Measurements from ENCODE around the gene PLPP7. TPM values are rescaled to one million over a fixed set of nuclear protein-coding genes. Genes with fewer than 3 reads are reported as not detected.
"Not testable (repeated sequence)": the region's sequence is repeated elsewhere in the genome, so short reads cannot be mapped to it uniquely, and the experiment has no call there.

PLPP7 gene
- total RNA-seq, 1 experiment from 2014 or later, result 0.19 TPM

DNA sequence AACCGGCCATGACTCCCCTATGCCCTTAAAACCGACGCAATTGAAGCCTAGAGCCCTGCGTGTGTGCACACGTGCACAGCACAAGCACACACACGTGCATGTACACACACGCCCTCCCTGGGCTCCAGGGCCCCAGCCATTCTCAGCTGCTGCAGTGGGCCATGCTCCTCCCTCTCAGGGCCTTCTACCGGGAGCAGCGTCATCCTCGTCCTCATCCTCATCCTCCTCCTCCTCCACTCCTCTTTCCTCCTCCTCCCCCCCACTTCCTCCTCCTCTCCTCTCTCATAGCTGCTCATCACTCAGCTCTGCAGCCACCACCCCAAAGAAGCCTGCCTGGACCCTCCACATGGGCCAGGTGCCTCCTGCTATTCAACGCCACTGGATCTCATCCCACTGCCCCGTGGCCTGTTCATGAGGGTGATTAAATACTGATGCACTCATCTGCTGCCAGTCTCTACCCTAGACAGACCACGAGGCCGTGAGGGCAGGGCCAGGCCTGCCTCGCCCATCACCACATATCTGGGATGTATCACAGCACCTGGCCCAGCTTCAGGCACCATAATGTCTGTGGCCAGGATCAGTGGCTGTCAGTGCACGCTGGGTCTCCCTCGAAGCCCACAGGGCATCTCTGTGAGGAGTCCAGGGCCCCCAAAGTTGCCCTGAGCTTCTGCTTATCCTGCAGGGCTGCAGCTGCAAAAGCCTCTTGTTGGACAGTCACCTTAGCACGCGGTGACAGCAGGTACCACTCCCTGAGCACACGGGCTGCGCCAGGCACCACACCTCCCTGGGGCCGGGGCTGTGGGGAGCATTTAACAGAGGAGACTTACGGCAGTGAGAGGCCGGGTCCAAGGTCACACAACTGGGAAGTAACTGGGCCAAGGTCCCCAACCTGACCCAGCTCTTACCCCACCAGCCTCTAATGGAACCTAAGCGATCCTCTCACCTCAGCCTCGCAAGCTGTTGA, 23.0 kb upstream of the PLPP7 start:
- no peak for DNase-seq (ENCODE audit: low spot score)

DNA sequence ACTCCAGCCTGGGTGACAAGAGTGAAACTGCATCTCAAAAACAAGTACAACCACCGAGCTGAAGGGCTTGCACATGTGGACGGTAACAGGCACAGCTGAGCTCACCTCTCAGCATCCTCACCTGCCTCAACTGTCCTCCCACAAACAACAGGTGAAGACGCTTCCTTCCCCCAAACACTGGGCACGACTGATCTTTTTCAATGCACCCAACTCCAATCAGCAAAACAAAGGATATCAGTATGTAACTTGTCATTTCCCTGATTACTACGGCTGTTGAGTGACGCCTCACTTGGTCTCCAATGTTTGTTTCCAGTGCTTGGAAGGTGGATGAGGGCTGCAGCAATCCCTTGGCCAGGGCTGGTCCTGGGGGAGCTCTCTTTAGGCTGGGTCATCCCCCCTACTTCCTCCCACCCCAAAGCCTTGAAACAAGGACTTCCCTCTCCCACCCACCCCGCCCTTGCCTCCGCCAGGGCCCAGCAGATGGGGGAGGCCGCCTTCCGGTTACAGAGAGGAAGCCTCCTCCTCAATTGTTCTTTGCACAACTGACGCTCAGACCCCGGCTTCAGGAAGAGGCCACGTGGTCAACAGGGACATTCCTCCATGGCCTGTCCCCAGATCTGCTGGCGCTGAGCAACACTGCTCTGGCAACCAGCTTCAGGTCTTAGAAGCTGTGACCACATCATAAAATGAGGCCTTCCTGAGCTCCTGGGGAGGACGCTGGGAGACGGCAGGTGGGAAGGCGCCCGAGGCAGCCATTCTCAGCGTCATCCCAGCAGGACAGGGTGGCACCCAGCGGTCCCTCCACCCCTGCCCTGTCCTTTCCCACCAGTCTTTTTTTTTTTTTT, 19.1 kb upstream of the PLPP7 start:
- DNase-seq (ENCODE audit: low spot score), result no peak

DNA sequence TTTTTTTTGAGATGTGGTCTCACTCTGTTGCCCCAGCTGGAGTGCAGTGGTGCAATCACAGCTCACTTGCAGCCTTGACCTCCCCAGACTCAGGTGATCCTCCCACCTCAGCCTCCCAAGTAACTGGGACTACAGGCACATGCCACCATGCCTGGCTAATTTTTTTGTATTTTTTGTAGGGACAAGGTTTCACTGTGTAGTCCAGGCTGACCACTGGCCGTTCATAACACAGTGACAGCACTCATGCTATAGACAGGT, 18.6 kb upstream of the PLPP7 start:
- DNase-seq (ENCODE audit: low spot score), result not testable (repeated sequence)

- DNase-seq (ENCODE audit: low spot score), result no peak
These were observed 18.0 kb upstream of the PLPP7 start for GRCh38 chr9:131271506-131271931.

DNA sequence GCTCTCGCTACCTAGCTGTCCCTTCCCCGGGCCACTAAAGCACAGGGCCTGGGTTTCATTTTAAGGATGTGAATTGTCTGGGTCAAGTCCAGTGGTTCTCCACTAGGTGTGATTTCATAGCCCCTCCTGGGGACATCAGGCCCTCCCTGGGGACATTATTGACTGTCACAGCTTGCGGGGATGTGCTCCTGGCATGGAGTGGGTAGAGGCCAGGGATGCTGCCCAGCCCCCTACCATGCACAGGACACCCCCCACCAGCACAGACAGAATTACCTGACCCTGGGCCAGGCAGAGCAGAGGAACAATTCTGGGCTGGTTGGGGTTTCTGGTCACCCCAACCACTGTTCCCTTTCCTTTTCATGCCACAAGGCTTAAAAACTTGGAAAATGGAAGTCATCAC, 17.3 kb upstream of the PLPP7 start:
- no peak for DNase-seq (ENCODE audit: low spot score)

- DNase-seq (ENCODE audit: low spot score), result no peak
These were observed 16.2 kb upstream of the PLPP7 start for GRCh38 chr9:131273146-131273855.

GRCh38 chr9:131273856-131274673, 15.5 kb upstream of the PLPP7 start:
- DNase-seq (ENCODE audit: low spot score), result no peak

DNA sequence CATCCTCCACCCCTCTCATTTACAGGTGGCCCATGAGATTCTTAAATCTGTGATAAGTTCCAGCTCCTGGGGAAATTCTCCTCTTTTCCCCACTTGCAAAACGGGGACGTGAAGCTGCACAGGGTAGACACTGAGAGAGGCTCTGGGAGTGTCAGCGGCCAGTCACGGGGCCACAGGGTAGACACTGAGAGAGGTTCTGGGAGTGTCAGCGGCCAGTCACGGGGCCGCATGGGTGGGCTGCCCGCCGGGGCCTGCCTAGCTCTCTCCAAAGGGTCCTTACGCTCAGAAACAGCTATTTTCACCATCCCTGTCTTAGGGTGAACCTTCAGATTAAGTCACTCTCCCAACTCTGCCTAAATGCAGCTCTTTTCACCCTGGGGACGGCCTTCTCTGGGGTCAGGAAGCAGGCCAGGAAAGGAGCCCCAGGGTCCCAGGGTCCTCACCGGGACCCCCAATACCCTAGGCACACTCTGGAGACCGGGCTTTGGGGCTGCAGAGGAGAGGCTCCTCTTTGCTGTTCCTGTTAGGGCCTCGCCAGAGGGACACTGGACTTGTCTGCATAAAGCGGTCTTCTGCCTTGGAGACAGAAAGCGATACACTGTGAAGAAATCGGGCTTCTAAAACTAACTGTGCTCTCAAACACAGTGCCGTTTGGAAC, 14.7 kb upstream of the PLPP7 start:
- no peak for DNase-seq (ENCODE audit: low spot score)

GRCh38 chr9:131275332-131276093, 14.0 kb upstream of the PLPP7 start:
- no peak for DNase-seq (ENCODE audit: low spot score)

- no peak for DNase-seq (ENCODE audit: low spot score)
These were observed 13.2 kb upstream of the PLPP7 start, which contains the start of gene FAM78A for GRCh38 chr9:131276094-131276888. Gene FAM78A, minus strand, starts transcription at chr9:131276510. Its CDS starts 331 bp downstream, at chr9:131276179.

DNA sequence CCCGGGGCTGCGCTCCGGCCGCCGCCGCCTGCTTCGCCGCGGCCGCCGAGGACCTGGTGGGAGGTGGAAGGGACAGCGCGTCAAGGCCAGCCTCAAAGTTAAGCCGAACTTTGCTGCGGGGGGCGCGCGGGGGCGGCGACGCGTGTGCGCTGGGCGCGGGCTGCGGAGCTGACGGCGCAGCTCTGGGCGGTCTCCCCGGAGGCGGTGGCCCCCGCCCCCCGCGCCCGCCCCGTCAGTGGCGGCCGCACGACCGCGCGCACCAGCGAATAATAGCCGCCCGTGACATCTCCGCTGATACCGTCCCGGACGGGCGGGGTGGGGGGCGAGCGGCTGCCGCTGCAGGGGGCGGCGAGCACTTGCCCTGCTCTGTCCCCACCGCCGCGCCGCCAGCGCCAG, 12.6 kb upstream of the PLPP7 start:
- DNase-seq (ENCODE audit: low spot score), result no peak

- DNase-seq (ENCODE audit: low spot score), result no peak
These were observed 12.1 kb upstream of the PLPP7 start for GRCh38 chr9:131277287-131277909.

DNA sequence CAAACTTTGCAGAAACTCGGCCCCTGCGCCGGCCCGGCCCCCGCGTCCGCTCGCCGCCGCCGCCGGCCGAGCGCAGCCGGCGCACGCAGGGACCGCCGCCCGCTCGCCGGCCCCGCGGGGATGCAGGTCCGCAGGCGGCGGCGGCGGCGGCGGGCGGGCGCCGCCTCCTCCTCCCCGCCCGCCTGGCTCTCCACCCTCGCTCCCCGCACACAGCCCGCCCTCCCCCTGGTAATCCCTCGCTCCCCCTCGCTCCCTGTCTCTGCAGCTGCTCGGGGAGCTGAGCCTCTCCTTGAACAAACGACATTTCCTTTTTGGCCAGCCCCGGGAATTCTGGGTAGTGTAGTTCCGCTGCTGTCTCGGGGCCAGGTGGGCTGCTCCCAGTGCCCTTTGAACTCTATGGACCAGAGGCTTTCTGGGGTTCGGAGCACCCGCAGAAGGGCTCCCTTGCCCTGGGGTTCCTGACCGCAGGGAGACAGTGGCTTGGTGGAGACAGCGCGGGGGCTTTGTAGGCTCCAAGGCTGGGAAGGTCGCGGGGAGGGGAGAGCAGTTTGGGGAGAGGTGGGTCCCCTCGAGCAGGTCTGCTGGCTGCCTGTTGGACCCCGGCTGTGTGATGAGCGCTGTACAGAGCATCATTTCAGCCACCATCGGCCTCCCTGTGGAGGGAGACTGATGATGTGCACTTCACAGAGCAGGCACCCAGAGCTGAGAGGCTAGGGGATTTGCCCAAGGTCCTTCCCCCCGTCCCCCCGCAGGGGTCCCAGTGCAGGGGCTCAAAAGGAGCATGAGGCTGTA, 11.4 kb upstream of the PLPP7 start:
- DNase-seq (ENCODE audit: low spot score), result peak; percentile 76

DNA sequence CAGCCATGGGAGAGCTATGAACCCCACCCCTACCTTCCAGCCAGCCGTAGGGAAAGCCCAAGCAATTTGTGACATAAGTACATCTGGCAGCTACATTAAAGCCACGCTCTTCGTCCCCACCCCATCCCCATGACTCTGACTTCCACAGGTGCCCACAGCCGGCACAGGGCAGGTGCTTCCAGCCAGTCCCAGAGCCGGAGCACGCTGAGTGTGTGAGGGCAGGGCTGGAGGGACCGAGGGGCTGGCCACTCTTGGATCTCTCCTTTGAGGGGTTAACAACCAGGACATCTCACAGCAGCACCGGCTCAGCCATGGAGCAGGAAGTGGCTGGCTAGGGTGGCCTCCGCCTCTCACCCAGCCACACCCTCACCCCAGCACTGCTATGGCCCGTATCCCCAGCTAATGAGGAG, 10.8 kb upstream of the PLPP7 start:
- no peak for DNase-seq (ENCODE audit: low spot score)

- DNase-seq (ENCODE audit: low spot score), result no peak
These were observed 10.2 kb upstream of the PLPP7 start for GRCh38 chr9:131279196-131279862.

DNA sequence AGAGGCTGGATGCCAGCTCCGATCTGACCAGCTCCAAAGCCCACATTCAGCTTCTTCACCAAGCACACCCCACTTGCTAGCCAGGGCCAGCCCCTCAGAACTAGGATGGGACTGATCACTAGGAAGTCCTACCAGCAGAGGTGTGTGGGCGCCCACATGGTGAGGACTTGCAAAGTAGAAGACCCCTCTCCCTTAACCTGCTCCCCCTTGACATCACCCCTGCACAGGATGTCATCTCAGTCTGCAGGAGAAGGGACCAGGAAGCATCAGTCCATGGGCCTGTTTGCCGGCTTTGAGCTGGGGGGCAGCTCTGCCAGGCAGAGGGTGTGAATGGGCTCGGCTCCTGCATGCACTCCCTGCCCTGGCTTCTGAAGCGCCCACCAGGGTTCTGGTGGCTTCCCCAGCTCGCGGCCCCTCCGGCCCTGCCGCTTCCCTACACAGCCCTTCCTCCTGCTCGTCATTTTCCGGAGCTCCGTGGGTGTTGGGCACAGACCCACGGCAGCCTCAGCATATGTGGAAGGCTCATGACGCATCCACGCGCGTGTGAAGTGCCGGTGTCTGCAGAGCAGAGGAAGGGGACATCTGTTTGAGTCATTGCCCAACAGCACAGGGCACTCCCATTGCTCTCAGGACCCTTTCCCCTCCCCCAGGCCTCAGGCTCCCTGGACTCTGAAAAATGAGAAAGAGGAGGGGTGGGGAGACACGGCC, 9.5 kb upstream of the PLPP7 start:
- DNase-seq (ENCODE audit: low spot score), result no peak

DNA sequence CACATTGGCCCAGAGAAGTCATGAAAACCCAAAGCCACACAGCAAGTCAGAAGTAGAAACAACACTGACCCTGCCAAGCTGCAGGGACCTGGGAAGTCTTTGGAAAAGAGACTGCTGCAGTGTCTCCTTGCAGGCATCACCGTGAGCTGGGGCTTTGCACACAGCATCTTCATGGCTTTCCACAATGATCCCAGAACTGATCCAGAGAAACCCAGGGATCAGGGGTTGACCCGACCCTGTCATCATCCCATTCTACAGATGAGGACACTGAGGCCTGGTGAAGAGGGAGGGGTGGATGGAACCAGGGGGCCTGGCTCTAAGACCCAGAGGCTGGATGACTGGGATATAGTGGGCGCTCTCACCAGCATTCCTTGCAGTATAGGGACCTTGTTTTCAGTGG, 8.9 kb upstream of the PLPP7 start:
- DNase-seq (ENCODE audit: low spot score), result no peak
